ENCODE measurements around the gene IL4I1.

The IL4I1 gene

GRCh38 chr19:49912965-49913685, 16.4 kb upstream of the IL4I1 start:
- Histone ChIP-seq H3K9me3 (ENCODE audit: control insufficient read depth, insufficient read depth, low read length) (no peaks in the 10 kb centered on the region), H3K4me3 (ENCODE audit: low read length) (no peak overlapping the region), H3K36me3 (ENCODE audit: control insufficient read depth, insufficient read depth, low read length) (peaks cover 22% of the 10 kb centered on the region), H3K4me1 (ENCODE audit: control insufficient read depth, insufficient read depth, low read length) (no peaks in the 10 kb centered on the region), H3K27ac (ENCODE audit: low read length) (no peak overlapping the region), H3K27me3 (ENCODE audit: control insufficient read depth, insufficient read depth, low read length) (no peaks in the 10 kb centered on the region)
- no peak for DNase-seq (ENCODE audit: low read depth, low spot score)
- WGBS (ENCODE audit: insufficient coverage, insufficient read length), result no CpG with 5 or more reads among the region's 21 CpGs

GRCh38 chr19:49911381-49912145, 14.9 kb upstream of the IL4I1 start:
- Histone ChIP-seq H3K9me3 (ENCODE audit: control insufficient read depth, insufficient read depth, low read length) (no peaks in the 10 kb centered on the region), H3K27me3 (ENCODE audit: control insufficient read depth, insufficient read depth, low read length) (no peaks in the 10 kb centered on the region), H3K4me3 (ENCODE audit: low read length) (no peak overlapping the region), H3K4me1 (ENCODE audit: control insufficient read depth, insufficient read depth, low read length) (peaks cover 2% of the 10 kb centered on the region; the same call in 1 of the 2 replicates), H3K36me3 (ENCODE audit: control insufficient read depth, insufficient read depth, low read length) (peaks cover 27% of the 10 kb centered on the region), H3K27ac (ENCODE audit: low read length) (no peak overlapping the region)
- no CpG with 5 or more reads among the region's 9 CpGs for WGBS (ENCODE audit: insufficient coverage, insufficient read length)
- DNase-seq (ENCODE audit: low read depth, low spot score), result no peak

- Histone ChIP-seq H3K27me3 (ENCODE audit: control insufficient read depth, insufficient read depth, low read length) (no peaks in the 10 kb centered on the region), H3K9me3 (ENCODE audit: control insufficient read depth, insufficient read depth, low read length) (no peaks in the 10 kb centered on the region), H3K36me3 (ENCODE audit: control insufficient read depth, insufficient read depth, low read length) (peaks cover 19% of the 10 kb centered on the region), H3K4me3 (ENCODE audit: low read length) (no peak overlapping the region), H3K27ac (ENCODE audit: low read length) (no peak overlapping the region), H3K4me1 (ENCODE audit: control insufficient read depth, insufficient read depth, low read length) (peaks cover 2% of the 10 kb centered on the region; the same call in 1 of the 2 replicates)
- DNase-seq (ENCODE audit: low read depth, low spot score), result no peak
- no CpG with 5 or more reads among the region's 5 CpGs for WGBS (ENCODE audit: insufficient coverage, insufficient read length)
These were observed 13.5 kb upstream of the IL4I1 start for GRCh38 chr19:49910179-49910578.

GRCh38 chr19:49908480-49909420, 12.1 kb upstream of the IL4I1 start:
- DNase-seq (ENCODE audit: low read depth, low spot score), result no peak
- WGBS (ENCODE audit: insufficient coverage, insufficient read length), result no CpG with 5 or more reads among the region's 37 CpGs
- Histone ChIP-seq H3K4me1 (ENCODE audit: control insufficient read depth, insufficient read depth, low read length) (peaks cover 2% of the 10 kb centered on the region; the same call in 1 of the 2 replicates), H3K9me3 (ENCODE audit: control insufficient read depth, insufficient read depth, low read length) (no peaks in the 10 kb centered on the region), H3K36me3 (ENCODE audit: control insufficient read depth, insufficient read depth, low read length) (peaks cover 17% of the 10 kb centered on the region), H3K27me3 (ENCODE audit: control insufficient read depth, insufficient read depth, low read length) (no peaks in the 10 kb centered on the region), H3K4me3 (ENCODE audit: low read length) (no peak overlapping the region), H3K27ac (ENCODE audit: low read length) (no peak overlapping the region)

- H3K9me3 ChIP-seq (ENCODE audit: control insufficient read depth, insufficient read depth, low read length), result no peaks in the 10 kb centered on the region
- H3K4me1 ChIP-seq (ENCODE audit: control insufficient read depth, insufficient read depth, low read length), result peaks cover 2% of the 10 kb centered on the region; the same call in 1 of the 2 replicates
- no CpG with 5 or more reads among the region's 23 CpGs for WGBS (ENCODE audit: insufficient coverage, insufficient read length)
- H3K36me3 ChIP-seq (ENCODE audit: control insufficient read depth, insufficient read depth, low read length), result peaks cover 17% of the 10 kb centered on the region
- H3K27me3 ChIP-seq (ENCODE audit: control insufficient read depth, insufficient read depth, low read length), result no peaks in the 10 kb centered on the region
- H3K27ac ChIP-seq (ENCODE audit: low read length), result no peak overlapping the region
- no peak overlapping the region for H3K4me3 ChIP-seq (ENCODE audit: low read length)
- no peak for DNase-seq (ENCODE audit: low read depth, low spot score)
These were observed 11.2 kb upstream of the IL4I1 start for GRCh38 chr19:49907745-49908446.

GRCh38 chr19:49906879-49907564, 10.3 kb upstream of the IL4I1 start:
- Histone ChIP-seq H3K9me3 (ENCODE audit: control insufficient read depth, insufficient read depth, low read length) (no peaks in the 10 kb centered on the region), H3K4me3 (ENCODE audit: low read length) (no peak overlapping the region)

GRCh38 chr19:49904136-49904535, 7.4 kb upstream of the IL4I1 start:
- H3K27me3 ChIP-seq (ENCODE audit: control insufficient read depth, insufficient read depth, low read length), result no peaks in the 10 kb centered on the region
- peaks cover 2% of the 10 kb centered on the region; the same call in 1 of the 2 replicates for H3K4me1 ChIP-seq (ENCODE audit: control insufficient read depth, insufficient read depth, low read length)
- H3K27ac ChIP-seq (ENCODE audit: low read length), result no peak overlapping the region
- peaks cover 9% of the 10 kb centered on the region for H3K36me3 ChIP-seq (ENCODE audit: control insufficient read depth, insufficient read depth, low read length)
- no CpG with 5 or more reads among the region's 6 CpGs for WGBS (ENCODE audit: insufficient coverage, insufficient read length)
- H3K9me3 ChIP-seq (ENCODE audit: control insufficient read depth, insufficient read depth, low read length), result no peaks in the 10 kb centered on the region
- DNase-seq (ENCODE audit: low read depth, low spot score), result no peak
- no peak overlapping the region for H3K4me3 ChIP-seq (ENCODE audit: low read length)

More at GRCh38 chr19:49906879-49907564, 10.3 kb upstream of the IL4I1 start:
- no peak for DNase-seq (ENCODE audit: low read depth, low spot score)
- no peaks in the 10 kb centered on the region for H3K27me3 ChIP-seq (ENCODE audit: control insufficient read depth, insufficient read depth, low read length)
- no peak overlapping the region for H3K27ac ChIP-seq (ENCODE audit: low read length)
- H3K36me3 ChIP-seq (ENCODE audit: control insufficient read depth, insufficient read depth, low read length), result peaks cover 17% of the 10 kb centered on the region
- peaks cover 2% of the 10 kb centered on the region; the same call in 1 of the 2 replicates for H3K4me1 ChIP-seq (ENCODE audit: control insufficient read depth, insufficient read depth, low read length)
- no CpG with 5 or more reads among the region's 16 CpGs for WGBS (ENCODE audit: insufficient coverage, insufficient read length)

GRCh38 chr19:49895566-49896297, 955 bp downstream of the IL4I1 start:
- WGBS (ENCODE audit: insufficient coverage, insufficient read length), result no CpG with 5 or more reads among the region's 17 CpGs
- H3K4me3 ChIP-seq (ENCODE audit: low read length), result no peak overlapping the region
- no peak overlapping the region for H3K27ac ChIP-seq (ENCODE audit: low read length)

More at GRCh38 chr19:49895566-49896297, 955 bp downstream of the IL4I1 start:
- H3K27me3 ChIP-seq (ENCODE audit: control insufficient read depth, insufficient read depth, low read length), result no peaks in the 10 kb centered on the region
- DNase-seq (ENCODE audit: low read depth, low spot score), result no peak
- H3K36me3 ChIP-seq (ENCODE audit: control insufficient read depth, insufficient read depth, low read length), result no peaks in the 10 kb centered on the region
- H3K4me1 ChIP-seq (ENCODE audit: control insufficient read depth, insufficient read depth, low read length), result peaks cover 2% of the 10 kb centered on the region; the same call in 1 of the 2 replicates
- no peaks in the 10 kb centered on the region for H3K9me3 ChIP-seq (ENCODE audit: control insufficient read depth, insufficient read depth, low read length)

All from iPS DF 6.9 (cell line).